ENCODE results near the gene PTPRR. TPM values are rescaled to one million over a fixed set of nuclear protein-coding genes. Genes with fewer than 3 reads are reported as not detected.

Gene PTPRR
- total RNA-seq, 4 donors from 2014 or later = 0.12 to 0.67 (median 0.45) TPM

DNA sequence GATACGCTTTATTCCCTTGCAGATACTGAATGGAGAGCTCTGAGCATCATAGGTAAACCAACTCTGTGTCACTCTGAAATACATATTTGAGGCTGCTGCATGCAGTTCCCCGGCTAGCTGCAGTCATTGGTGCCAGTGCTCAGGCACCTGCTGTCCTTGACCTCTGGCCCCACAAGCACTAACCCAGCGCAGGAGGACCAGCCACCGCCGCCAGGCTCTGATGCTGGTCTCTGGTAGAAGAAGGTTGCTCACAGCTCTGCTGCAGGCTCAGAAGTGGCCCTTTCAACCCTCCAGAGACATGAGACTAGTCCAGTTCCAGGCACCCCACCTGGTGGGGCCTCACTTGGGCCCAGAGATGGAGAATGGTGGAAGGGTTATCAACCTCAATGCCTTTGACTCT lies 248.8 kb downstream of the PTPRR start:
- WGBS, 2 donors (ENCODE audit: low coverage in 1 of 2) = 91 to 95% methylated on average over 2 to 3 of the region's 5 CpGs

DNA sequence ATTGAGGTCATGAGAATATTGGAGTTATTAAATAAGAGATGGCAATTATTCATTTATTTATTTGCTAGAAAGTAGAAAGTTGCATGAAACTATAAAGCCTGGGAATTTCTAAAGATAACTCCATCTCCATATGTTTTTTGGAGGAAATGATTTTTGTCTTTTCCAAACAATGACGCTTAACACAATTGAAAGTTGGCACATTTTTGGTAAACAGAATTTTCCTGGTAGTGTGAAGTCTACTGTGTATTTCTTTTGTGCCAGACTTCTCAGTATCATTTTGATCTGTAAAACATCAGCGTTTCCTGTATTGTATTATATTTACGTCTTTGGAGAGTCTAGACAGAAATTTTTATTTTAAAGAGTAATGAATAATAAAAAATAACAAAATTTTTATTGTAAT lies 249.6 kb downstream of the PTPRR start:
- no peaks in the 10 kb centered on the region for H3K36me3 ChIP-seq
- ATAC-seq = no peak
- H3K4me1 ChIP-seq = no peaks in the 10 kb centered on the region
- H3K27ac ChIP-seq = no peak overlapping the region
- no peaks in the 10 kb centered on the region for H3K27me3 ChIP-seq
- H3K9me3 ChIP-seq = no peaks in the 10 kb centered on the region
- H3K4me3 ChIP-seq = no peak overlapping the region
- 51 to 53% methylated on average over 3 of the region's 3 CpGs for WGBS, 2 donors (ENCODE audit: low coverage in 1 of 2)
- TF ChIP-seq POLR2A (IDR thresholded peaks at IDR 0.05) (no peak), POLR2AphosphoS5 (IDR thresholded peaks at IDR 0.05) (no peak), EP300 (IDR thresholded peaks at IDR 0.05) (no peak)
- TF ChIP-seq, protein P1, sequence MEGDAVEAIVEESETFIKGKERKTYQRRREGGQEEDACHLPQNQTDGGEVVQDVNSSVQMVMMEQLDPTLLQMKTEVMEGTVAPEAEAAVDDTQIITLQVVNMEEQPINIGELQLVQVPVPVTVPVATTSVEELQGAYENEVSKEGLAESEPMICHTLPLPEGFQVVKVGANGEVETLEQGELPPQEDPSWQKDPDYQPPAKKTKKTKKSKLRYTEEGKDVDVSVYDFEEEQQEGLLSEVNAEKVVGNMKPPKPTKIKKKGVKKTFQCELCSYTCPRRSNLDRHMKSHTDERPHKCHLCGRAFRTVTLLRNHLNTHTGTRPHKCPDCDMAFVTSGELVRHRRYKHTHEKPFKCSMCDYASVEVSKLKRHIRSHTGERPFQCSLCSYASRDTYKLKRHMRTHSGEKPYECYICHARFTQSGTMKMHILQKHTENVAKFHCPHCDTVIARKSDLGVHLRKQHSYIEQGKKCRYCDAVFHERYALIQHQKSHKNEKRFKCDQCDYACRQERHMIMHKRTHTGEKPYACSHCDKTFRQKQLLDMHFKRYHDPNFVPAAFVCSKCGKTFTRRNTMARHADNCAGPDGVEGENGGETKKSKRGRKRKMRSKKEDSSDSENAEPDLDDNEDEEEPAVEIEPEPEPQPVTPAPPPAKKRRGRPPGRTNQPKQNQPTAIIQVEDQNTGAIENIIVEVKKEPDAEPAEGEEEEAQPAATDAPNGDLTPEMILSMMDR (IDR thresholded peaks at IDR 0.05) = no peak

More for the DNA sequence above, 248.8 kb downstream of the PTPRR start:
- no peaks in the 10 kb centered on the region for H3K27me3 ChIP-seq
- H3K27ac ChIP-seq = no peak overlapping the region
- H3K4me3 ChIP-seq = no peak overlapping the region
- no peaks in the 10 kb centered on the region for H3K9me3 ChIP-seq
- ATAC-seq = no peak
- no peaks in the 10 kb centered on the region for H3K36me3 ChIP-seq
- no peak for TF ChIP-seq POLR2A (IDR thresholded peaks at IDR 0.05)
- no peak for TF ChIP-seq POLR2AphosphoS5 (IDR thresholded peaks at IDR 0.05)
- TF ChIP-seq, protein P1 (IDR thresholded peaks at IDR 0.05) = no peak
- no peak for TF ChIP-seq EP300 (IDR thresholded peaks at IDR 0.05)
- no peaks in the 10 kb centered on the region for H3K4me1 ChIP-seq

DNA sequence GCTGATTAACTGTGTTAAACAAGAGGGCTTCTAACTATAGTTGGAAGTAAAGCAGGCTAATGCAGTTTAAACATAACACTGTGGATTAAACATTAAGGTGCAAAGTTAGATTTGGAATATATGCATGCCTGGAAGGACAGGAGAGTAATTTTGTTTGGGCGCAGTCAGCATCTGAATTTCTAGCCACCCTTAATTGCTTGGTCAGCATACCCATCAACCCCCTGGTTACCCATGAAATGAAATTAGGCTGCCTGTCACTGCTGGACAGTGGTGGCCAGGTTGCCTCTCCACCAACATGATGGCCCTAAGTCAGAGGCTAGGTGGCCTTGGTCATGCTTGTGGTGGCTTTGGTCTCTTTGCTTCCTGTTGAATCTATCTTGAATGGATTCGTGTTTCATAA lies 253.3 kb downstream of the PTPRR start:
- TF ChIP-seq EP300 (IDR thresholded peaks at IDR 0.05) = no peak
- TF ChIP-seq POLR2A (IDR thresholded peaks at IDR 0.05) = no peak
- no peak for TF ChIP-seq POLR2AphosphoS5 (IDR thresholded peaks at IDR 0.05)
- TF ChIP-seq, protein P1 (IDR thresholded peaks at IDR 0.05) = no peak
- WGBS, 2 donors (ENCODE audit: low coverage in 1 of 2) = 95 to 100% methylated on average over 2 of the region's 2 CpGs
- H3K27ac ChIP-seq = no peak overlapping the region
- no peaks in the 10 kb centered on the region for H3K4me1 ChIP-seq
- no peaks in the 10 kb centered on the region for H3K27me3 ChIP-seq
- no peak overlapping the region for H3K4me3 ChIP-seq
- ATAC-seq = no peak
- H3K36me3 ChIP-seq = no peaks in the 10 kb centered on the region
- H3K9me3 ChIP-seq = no peaks in the 10 kb centered on the region

DNA sequence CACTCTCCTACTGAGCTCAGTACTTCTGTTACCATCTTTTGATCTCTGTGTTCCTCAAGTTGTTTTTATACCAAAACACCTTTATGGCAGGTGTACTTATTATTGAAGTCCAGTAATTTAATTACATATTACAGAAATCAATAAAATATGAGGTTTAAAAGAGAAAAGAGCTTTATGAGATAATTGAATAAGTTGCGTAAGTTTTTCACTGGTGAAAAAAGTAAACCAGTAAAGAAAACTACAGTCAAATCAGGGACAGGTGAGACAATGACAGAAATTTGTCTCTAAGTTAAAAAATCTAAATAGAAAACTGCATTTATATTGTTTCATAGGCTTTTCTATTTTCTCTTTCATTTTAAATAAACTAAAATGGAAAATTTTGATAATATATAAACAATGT lies 254.2 kb downstream of the PTPRR start:
- 100% methylated on average over 1 of the region's 1 CpG; no CpG with 5 or more reads in 1 of the 2 donors for WGBS, 2 donors (ENCODE audit: low coverage in 1 of 2)
- no peak overlapping the region for H3K27ac ChIP-seq
- no peaks in the 10 kb centered on the region for H3K9me3 ChIP-seq
- H3K27me3 ChIP-seq = no peaks in the 10 kb centered on the region
- no peak for ATAC-seq
- TF ChIP-seq EP300 (IDR thresholded peaks at IDR 0.05) (no peak), POLR2AphosphoS5 (IDR thresholded peaks at IDR 0.05) (no peak), POLR2A (IDR thresholded peaks at IDR 0.05) (no peak)
- TF ChIP-seq, protein P1 (IDR thresholded peaks at IDR 0.05) = no peak
- H3K36me3 ChIP-seq = no peaks in the 10 kb centered on the region
- no peak overlapping the region for H3K4me3 ChIP-seq
- no peaks in the 10 kb centered on the region for H3K4me1 ChIP-seq

DNA sequence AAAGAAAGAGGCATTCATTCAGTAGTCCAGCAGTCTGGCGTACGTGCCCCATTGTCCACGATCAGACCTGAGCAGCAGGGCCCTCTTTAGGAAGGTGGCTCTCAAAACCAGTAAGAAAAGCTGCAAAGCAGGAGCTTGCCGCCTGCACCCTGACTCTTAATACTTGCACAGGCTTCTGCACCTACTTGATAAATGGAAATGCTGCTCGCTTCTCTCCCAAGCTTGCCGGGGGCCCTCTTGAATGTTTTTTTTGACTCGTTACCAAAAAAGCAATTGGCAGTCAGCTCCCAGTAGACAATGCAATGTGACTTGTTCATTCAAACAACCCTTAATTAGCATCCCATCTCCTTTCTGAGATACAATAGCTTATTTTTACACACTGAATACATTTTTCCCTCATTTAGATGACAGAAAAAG lies 256.1 kb downstream of the PTPRR start:
- Histone ChIP-seq H3K36me3 (no peaks in the 10 kb centered on the region), H3K9me3 (no peaks in the 10 kb centered on the region), H3K4me3 (no peak overlapping the region), H3K4me1 (no peaks in the 10 kb centered on the region), H3K27ac (no peak overlapping the region), H3K27me3 (no peaks in the 10 kb centered on the region)
- ATAC-seq = no peak
- 29 to 49% methylated on average over 4 to 5 of the region's 7 CpGs for WGBS, 2 donors (ENCODE audit: low coverage in 1 of 2)
- TF ChIP-seq EP300 (IDR thresholded peaks at IDR 0.05) (no peak), POLR2A (IDR thresholded peaks at IDR 0.05) (no peak), POLR2AphosphoS5 (IDR thresholded peaks at IDR 0.05) (no peak)
- TF ChIP-seq, protein P1 (IDR thresholded peaks at IDR 0.05) = no peak

All from gastroesophageal sphincter (tissue), 4 donors.